NCI-H2029 (cell line): ENCODE results near the gene CIAPIN1.

Experiments
- DNase-seq: peaks from one replicate; lab custom pipeline; 2025; lab: John Stamatoyannopoulos, UW

Gene CIAPIN1

GRCh38 chr16:57382535-57383275, 64.5 kb downstream of the CIAPIN1 start:
- no peak for DNase-seq

DNA sequence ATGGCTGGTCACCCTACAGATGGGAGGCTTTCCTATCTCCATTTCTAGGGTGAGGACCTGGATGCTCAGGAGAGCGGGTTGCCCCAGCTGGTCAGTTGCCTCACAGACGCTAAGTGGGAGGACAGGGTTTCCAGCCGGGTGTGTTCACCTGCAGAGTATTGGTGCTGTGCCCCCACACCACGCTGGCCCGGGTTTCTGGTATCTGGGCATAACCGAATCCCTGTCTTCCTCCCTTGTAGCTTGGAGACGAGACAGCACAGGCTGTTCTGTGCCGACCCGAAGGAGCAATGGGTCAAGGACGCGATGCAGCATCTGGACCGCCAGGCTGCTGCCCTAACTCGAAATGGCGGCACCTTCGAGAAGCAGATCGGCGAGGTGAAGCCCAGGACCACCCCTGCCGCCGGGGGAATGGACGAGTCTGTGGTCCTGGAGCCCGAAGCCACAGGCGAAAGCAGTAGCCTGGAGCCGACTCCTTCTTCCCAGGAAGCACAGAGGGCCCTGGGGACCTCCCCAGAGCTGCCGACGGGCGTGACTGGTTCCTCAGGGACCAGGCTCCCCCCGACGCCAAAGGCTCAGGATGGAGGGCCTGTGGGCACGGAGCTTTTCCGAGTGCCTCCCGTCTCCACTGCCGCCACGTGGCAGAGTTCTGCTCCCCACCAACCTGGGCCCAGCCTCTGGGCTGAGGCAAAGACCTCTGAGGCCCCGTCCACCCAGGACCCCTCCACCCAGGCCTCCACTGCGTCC, 65.2 kb downstream of the CIAPIN1 start:
- no peak for DNase-seq

DNA sequence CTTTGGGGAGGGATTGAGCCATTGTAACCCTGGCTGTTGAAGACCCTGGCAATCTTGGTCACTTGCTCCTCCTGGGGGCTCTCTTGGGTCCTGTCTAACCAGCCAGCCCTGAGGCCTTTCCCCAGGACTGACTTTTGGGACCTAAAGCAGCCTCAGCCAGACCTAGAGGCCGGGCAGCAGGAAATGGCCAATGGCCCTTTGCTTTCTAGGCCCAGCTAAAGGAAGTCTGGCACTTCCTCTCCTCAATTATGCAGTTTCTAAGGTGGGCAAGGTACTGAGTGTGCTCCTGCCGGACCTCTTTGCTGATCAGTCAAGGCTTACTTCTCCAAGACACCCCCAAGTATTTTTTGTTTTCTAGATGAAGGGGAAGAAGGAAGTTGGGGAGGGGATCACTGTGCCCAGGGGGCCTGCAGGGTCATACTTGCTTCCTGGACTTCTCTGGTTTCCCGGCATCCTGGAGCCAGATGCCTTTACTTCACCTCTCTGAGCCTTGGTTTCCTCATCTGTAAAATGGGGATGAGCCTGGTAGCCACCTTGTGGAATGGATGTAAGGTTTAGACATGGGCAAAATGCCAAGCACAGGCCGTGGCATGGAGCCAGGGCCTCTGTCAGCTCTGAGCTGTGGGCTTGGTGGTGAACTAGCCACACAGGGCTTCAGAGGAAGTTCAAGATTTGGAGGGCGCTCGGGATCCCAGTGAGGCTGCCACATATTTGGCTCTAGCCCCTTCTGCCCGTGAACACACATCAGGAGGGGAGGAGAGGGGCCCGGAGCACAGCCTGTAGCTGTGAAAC, 66.3 kb downstream of the CIAPIN1 start:
- DNase-seq, result no peak

- DNase-seq, result no peak
Observed at GRCh38 chr16:57379579-57379978, 67.6 kb downstream of the CIAPIN1 start.
